Nephron (organoid): Measurements from ENCODE around the gene SCN4A.
"Not testable (repeated sequence)": the region's sequence is repeated elsewhere in the genome, so short reads cannot be mapped to it uniquely, and the experiment has no call there.

ENCODE experiments used
- H3K27ac Mint-ChIP-seq, 3 experiments: 2 replicates each; pipeline ENCODE4 v1.8.0; 2020; ENCODE audit warnings: mixed read lengths in 3 of 3, mild to moderate bottlenecking in 2 of 3, moderate library complexity in 1 of 3
- H3K27me3 Mint-ChIP-seq: 2 replicates; pipeline ENCODE4 v1.8.0; 2021; ENCODE audit warnings: low read depth, mild to moderate bottlenecking, moderate library complexity, mixed read lengths
- H3K36me3 Mint-ChIP-seq: 2 replicates; pipeline ENCODE4 v1.8.0; 2020; ENCODE audit warnings: low read depth, mixed read lengths
- H3K4me1 Mint-ChIP-seq: 2 replicates; pipeline ENCODE4 v1.8.0; 2020; ENCODE audit warnings: mixed read lengths
- H3K4me3 Mint-ChIP-seq, 3 experiments: 2 replicates each; pipeline ENCODE4 v1.8.0; 2020; ENCODE audit warnings: mild to moderate bottlenecking in 3 of 3, mixed read lengths in 3 of 3, moderate library complexity in 2 of 3
- H3K9me3 Mint-ChIP-seq: 2 replicates; pipeline ENCODE4 v1.8.0; 2020; ENCODE audit warnings: mixed read lengths
- CTCF ChIP-seq, 3 experiments: fragments of 200-600 bp; sonication (generic); IDR thresholded peaks; one replicate each; pipeline ENCODE4 v1.5.0; 2021; ENCODE audit warnings: antibody characterized with exemption in 3 of 3; ENCODE audit not compliant: unreplicated experiment in 3 of 3

Gene SCN4A

GRCh38 chr17:63892316-63893037 is 80.2 kb downstream of the SCN4A start:
- not testable (repeated sequence) for H3K36me3 Mint-ChIP-seq, H3K27ac Mint-ChIP-seq, H3K9me3 Mint-ChIP-seq, H3K4me3 Mint-ChIP-seq, H3K27me3 Mint-ChIP-seq, H3K4me1 Mint-ChIP-seq
- TF ChIP-seq CTCF (IDR thresholded peaks at IDR 0.05; ENCODE audit: unreplicated experiment in 3 of 3), result peak in 2 of 3 experiments; percentile 7 to 14

GRCh38 chr17:63889026-63889848 is 83.5 kb downstream of the SCN4A start:
- H3K36me3 Mint-ChIP-seq, H3K27ac Mint-ChIP-seq, H3K4me3 Mint-ChIP-seq, H3K9me3 Mint-ChIP-seq, H3K4me1 Mint-ChIP-seq, H3K27me3 Mint-ChIP-seq: not testable (repeated sequence)
- peak; percentile 37 to 48 (median 46) for TF ChIP-seq CTCF (IDR thresholded peaks at IDR 0.05; ENCODE audit: unreplicated experiment in 3 of 3)
